Measurements from ENCODE around the gene EVI5.

EVI5 gene

DNA sequence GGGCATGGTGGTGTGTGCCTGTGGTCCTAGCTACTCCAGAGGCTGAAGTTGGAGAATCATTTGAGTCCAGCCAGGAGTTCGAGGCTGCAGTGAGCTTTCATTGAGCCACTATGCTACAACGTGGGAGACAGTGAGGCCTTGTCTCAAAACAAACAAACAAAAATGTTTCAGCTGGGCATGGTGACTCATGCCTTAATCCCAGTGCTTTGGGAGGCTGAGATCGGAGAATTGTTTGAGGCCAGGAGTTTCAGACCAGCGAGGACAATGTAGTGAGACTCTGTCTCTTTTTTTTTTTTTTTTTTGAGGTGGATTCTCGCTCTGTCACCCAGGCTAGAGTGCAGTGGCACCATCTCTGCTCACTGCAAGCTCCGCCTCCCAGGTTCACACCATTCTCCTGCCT, 41.9 kb upstream of the EVI5 start:
- DNase-seq (no peak), ATAC-seq (ENCODE audit: insufficient read depth, low read depth) (no peak)
- Histone ChIP-seq H3K4me1 (ENCODE audit: insufficient read depth, low read length) (peaks cover 6% of the 10 kb centered on the region), H3K9ac (ENCODE audit: low read depth, low read length) (no peak overlapping the region), H3K27me3 (ENCODE audit: insufficient read depth, low read length, poor library complexity) (no peaks in the 10 kb centered on the region), H2AFZ (ENCODE audit: low read depth, low read length) (no peak overlapping the region), H4K20me1 (ENCODE audit: insufficient read depth, low read length) (no peaks in the 10 kb centered on the region), H3K79me2 (ENCODE audit: insufficient read depth, low read length) (no peaks in the 10 kb centered on the region), H3K9me3 (ENCODE audit: insufficient read depth, low read length, severe bottlenecking) (no peaks in the 10 kb centered on the region), H3K36me3 (ENCODE audit: insufficient read depth, low read length) (no peaks in the 10 kb centered on the region), H3K27ac (ENCODE audit: low read length) (no peak overlapping the region), H3K4me3 (ENCODE audit: low read depth in 1 of 2, low read length in 2 of 2) (no peak overlapping the region), H3K4me2 (ENCODE audit: insufficient read depth, low read length) (no peak overlapping the region)
- TF ChIP-seq, protein P1, sequence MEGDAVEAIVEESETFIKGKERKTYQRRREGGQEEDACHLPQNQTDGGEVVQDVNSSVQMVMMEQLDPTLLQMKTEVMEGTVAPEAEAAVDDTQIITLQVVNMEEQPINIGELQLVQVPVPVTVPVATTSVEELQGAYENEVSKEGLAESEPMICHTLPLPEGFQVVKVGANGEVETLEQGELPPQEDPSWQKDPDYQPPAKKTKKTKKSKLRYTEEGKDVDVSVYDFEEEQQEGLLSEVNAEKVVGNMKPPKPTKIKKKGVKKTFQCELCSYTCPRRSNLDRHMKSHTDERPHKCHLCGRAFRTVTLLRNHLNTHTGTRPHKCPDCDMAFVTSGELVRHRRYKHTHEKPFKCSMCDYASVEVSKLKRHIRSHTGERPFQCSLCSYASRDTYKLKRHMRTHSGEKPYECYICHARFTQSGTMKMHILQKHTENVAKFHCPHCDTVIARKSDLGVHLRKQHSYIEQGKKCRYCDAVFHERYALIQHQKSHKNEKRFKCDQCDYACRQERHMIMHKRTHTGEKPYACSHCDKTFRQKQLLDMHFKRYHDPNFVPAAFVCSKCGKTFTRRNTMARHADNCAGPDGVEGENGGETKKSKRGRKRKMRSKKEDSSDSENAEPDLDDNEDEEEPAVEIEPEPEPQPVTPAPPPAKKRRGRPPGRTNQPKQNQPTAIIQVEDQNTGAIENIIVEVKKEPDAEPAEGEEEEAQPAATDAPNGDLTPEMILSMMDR (IDR thresholded peaks at IDR 0.05; ENCODE audit: borderline replicate concordance, extremely low read depth, low read length, poor library complexity, severe bottlenecking), result no peak

DNA sequence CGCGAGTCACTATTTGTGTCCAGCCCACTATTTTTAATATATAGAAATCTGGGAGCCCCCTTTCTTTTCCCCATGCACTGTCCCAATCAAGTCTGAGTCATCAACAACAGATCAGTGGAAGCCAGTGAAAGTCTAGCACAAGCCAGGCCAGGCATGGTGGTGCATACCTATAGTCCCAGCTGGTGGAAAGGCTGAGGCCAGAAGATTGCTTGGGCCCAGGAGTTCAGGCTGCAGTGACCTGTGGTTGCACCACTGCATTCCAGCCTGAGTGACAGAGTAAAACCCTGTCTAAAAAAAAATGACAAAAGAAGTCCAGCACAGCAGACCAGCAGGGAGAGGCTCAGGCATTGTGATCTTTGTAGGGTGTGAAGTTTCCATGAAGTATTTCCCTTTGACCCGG, 38.0 kb upstream of the EVI5 start:
- DNase-seq (no peak), ATAC-seq (ENCODE audit: insufficient read depth, low read depth) (no peak)
- Histone ChIP-seq H3K27ac (ENCODE audit: low read length) (no peak overlapping the region), H3K4me1 (ENCODE audit: insufficient read depth, low read length) (no peaks in the 10 kb centered on the region), H3K36me3 (ENCODE audit: insufficient read depth, low read length) (no peaks in the 10 kb centered on the region), H3K9me3 (ENCODE audit: insufficient read depth, low read length, severe bottlenecking) (no peaks in the 10 kb centered on the region), H3K79me2 (ENCODE audit: insufficient read depth, low read length) (no peaks in the 10 kb centered on the region), H3K4me2 (ENCODE audit: insufficient read depth, low read length) (no peak overlapping the region), H4K20me1 (ENCODE audit: insufficient read depth, low read length) (no peaks in the 10 kb centered on the region), H3K4me3 (ENCODE audit: low read depth in 1 of 2, low read length in 2 of 2) (no peak overlapping the region), H3K9ac (ENCODE audit: low read depth, low read length) (no peak overlapping the region), H3K27me3 (ENCODE audit: insufficient read depth, low read length, poor library complexity) (no peaks in the 10 kb centered on the region), H2AFZ (ENCODE audit: low read depth, low read length) (no peak overlapping the region)
- TF ChIP-seq, protein P1 (IDR thresholded peaks at IDR 0.05; ENCODE audit: borderline replicate concordance, extremely low read depth, low read length, poor library complexity, severe bottlenecking), result no peak
- no peak for TF ChIP-seq EZH2 (IDR thresholded peaks at IDR 0.05; ENCODE audit: borderline replicate concordance, low read depth, low read length, severe bottlenecking)

DNA sequence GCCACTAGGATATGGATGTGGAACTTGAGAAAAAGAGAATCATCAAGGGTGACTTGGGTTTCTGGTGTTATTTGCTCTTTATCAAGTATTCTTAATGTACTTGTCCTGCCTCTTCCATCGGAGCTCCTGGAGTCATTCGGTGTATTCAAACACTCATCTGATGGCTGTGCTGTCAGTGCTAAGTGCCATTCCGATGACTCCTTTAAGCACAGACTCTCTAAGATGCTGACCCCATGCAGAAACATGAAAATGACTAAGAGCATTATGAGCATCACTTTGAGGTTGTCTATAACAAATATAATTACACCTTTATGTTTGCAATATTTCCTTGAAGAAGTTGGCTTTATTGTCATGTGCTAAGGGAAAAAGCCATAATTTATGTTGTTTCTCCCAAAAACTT, 35.6 kb upstream of the EVI5 start:
- Histone ChIP-seq H3K9me3 (ENCODE audit: insufficient read depth, low read length, severe bottlenecking) (no peaks in the 10 kb centered on the region), H3K4me2 (ENCODE audit: insufficient read depth, low read length) (no peak overlapping the region), H3K27ac (ENCODE audit: low read length) (no peak overlapping the region), H3K4me1 (ENCODE audit: insufficient read depth, low read length) (no peaks in the 10 kb centered on the region), H3K9ac (ENCODE audit: low read depth, low read length) (no peak overlapping the region), H3K36me3 (ENCODE audit: insufficient read depth, low read length) (no peaks in the 10 kb centered on the region), H3K27me3 (ENCODE audit: insufficient read depth, low read length, poor library complexity) (peaks cover 4% of the 10 kb centered on the region), H2AFZ (ENCODE audit: low read depth, low read length) (no peak overlapping the region), H3K79me2 (ENCODE audit: insufficient read depth, low read length) (no peaks in the 10 kb centered on the region), H3K4me3 (ENCODE audit: low read depth in 1 of 2, low read length in 2 of 2) (no peak overlapping the region), H4K20me1 (ENCODE audit: insufficient read depth, low read length) (no peaks in the 10 kb centered on the region)
- ATAC-seq (ENCODE audit: insufficient read depth, low read depth) (no peak), DNase-seq (no peak)
- TF ChIP-seq, protein P1 (IDR thresholded peaks at IDR 0.05; ENCODE audit: borderline replicate concordance, extremely low read depth, low read length, poor library complexity, severe bottlenecking), result no peak
- no peak for TF ChIP-seq EZH2 (IDR thresholded peaks at IDR 0.05; ENCODE audit: borderline replicate concordance, low read depth, low read length, severe bottlenecking)

DNA sequence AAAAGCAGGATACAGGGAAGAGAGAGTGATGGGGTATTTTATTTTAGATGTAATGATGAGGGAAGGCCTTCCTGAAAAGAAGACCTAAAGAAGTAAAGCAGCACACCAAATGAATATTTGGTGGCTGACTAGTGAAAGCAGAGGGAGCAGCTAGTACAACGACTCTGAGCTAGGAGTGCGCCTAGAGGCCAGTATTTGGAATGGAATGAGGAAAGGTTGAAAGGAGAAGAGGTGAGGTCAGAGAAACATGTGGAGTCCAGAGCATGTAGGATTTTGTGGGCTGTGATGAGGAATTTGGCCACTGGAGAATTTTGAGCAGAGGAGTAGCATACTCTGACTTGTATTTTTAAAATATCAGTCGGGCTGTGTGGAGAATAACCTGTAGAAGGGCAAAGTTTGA, 35.1 kb upstream of the EVI5 start:
- DNase-seq, result no peak
- Histone ChIP-seq H2AFZ (ENCODE audit: low read depth, low read length) (no peak overlapping the region), H3K27me3 (ENCODE audit: insufficient read depth, low read length, poor library complexity) (peaks cover 4% of the 10 kb centered on the region), H3K4me1 (ENCODE audit: insufficient read depth, low read length) (no peaks in the 10 kb centered on the region), H3K4me2 (ENCODE audit: insufficient read depth, low read length) (no peak overlapping the region), H3K36me3 (ENCODE audit: insufficient read depth, low read length) (no peaks in the 10 kb centered on the region), H3K9me3 (ENCODE audit: insufficient read depth, low read length, severe bottlenecking) (no peaks in the 10 kb centered on the region), H4K20me1 (ENCODE audit: insufficient read depth, low read length) (no peaks in the 10 kb centered on the region), H3K9ac (ENCODE audit: low read depth, low read length) (no peak overlapping the region), H3K79me2 (ENCODE audit: insufficient read depth, low read length) (no peaks in the 10 kb centered on the region), H3K4me3 (ENCODE audit: low read depth in 1 of 2, low read length in 2 of 2) (no peak overlapping the region), H3K27ac (ENCODE audit: low read length) (no peak overlapping the region)
- no peak for ATAC-seq (ENCODE audit: insufficient read depth, low read depth)
- TF ChIP-seq, protein P1 (IDR thresholded peaks at IDR 0.05; ENCODE audit: borderline replicate concordance, extremely low read depth, low read length, poor library complexity, severe bottlenecking), result no peak
- no peak for TF ChIP-seq EZH2 (IDR thresholded peaks at IDR 0.05; ENCODE audit: borderline replicate concordance, low read depth, low read length, severe bottlenecking)

Data from DND-41 (cell line).